GM19099 (cell line): ENCODE results near the gene TRIM52.

Experiments used
- POLR2A ChIP-seq: IDR thresholded peaks from 3 replicates; pipeline ENCODE4 v1.6.1; 2011; ENCODE audit warnings: low read depth; ENCODE audit not compliant: insufficient read length; ENCODE audit errors: extremely low read depth

The TRIM52 gene

DNA sequence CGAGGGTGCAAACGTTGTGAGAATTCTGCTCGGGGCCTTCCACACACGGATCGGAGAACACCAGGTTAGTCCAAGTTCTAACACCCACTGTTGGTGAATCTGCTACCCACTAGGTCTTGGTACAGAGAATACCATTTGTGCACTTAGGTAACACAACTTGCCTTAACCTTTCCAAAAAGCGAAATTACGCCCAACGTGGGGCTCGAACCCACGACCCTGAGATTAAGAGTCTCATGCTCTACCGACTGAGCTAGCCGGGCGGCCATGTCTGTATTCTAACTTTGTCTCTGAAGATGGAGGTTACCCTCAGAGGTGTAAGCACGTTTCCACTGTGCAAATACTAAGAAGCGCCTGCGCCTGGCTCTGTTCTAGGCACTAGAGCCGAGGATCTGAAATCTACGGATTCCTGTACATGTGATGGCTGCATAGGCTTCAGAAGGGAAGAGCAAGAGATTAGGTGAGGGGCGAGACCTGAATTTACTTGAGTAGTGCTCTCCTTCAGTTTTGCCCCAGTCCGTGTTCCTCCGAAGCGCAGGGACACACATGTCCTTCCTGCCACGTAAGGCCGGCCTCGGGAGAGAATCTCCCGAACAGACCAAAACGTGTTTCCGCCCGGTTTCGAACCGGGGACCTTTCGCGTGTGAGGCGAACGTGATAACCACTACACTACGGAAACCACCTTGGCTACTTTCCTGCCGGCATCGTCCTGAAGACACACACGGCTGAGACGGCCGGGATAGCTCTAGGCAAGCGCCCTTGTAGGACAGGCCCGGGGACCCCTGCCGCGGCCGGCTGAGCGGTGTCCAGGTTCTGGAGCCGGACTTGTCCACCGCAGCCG lies 38.9 kb downstream of the TRIM52 start:
- no peak for TF ChIP-seq POLR2A

DNA sequence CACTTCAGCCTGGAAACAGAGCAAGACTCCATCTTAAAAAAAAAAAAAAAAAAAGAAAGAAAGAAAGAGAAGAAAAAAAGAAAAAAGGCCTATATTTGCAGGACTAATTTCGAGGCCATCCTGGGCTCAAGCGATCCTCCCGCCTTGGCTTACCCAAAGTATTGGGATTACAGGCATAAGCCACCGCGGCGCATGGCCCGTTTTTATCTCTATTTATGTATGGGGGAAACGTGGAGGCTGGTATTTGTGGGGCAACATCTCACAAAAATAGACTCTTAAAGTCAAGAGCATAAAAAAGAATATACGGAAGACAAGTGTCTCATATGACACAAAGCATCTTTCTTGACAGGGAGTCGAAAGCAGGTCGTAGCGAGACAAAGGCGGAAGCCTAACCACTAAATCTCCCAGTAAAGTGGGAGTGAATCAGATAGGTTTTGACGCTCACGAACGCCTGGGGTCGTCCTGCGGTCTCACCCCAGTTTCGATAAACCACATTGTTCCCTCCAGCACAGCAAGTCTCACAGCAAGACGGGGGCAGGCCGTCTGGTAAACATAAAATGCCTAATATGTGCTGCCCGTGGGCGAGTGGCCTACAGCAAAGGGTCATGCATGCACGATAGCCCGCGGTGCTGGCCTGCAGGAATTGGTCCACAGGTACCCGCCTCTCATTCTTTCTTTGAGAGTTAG lies 39.7 kb downstream of the TRIM52 start:
- no peak for TF ChIP-seq POLR2A

DNA sequence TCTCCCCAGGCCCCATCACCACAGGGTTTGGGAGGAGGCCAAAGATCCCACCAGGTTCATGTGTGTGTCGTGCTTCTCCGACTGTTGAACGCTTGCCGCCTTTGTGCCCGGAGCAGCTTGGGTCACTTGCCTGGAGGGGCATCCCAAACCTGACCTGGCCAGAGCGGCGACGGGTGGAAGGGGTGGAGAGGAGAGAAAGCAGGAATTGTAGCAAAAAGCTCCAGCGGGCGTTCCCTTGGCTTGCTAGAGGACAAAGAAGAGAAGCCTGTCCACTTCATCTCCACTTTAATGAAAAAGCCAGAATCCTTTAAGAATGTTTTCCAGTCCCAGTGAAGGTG lies 40.8 kb downstream of the TRIM52 start:
- TF ChIP-seq POLR2A = no peak

DNA sequence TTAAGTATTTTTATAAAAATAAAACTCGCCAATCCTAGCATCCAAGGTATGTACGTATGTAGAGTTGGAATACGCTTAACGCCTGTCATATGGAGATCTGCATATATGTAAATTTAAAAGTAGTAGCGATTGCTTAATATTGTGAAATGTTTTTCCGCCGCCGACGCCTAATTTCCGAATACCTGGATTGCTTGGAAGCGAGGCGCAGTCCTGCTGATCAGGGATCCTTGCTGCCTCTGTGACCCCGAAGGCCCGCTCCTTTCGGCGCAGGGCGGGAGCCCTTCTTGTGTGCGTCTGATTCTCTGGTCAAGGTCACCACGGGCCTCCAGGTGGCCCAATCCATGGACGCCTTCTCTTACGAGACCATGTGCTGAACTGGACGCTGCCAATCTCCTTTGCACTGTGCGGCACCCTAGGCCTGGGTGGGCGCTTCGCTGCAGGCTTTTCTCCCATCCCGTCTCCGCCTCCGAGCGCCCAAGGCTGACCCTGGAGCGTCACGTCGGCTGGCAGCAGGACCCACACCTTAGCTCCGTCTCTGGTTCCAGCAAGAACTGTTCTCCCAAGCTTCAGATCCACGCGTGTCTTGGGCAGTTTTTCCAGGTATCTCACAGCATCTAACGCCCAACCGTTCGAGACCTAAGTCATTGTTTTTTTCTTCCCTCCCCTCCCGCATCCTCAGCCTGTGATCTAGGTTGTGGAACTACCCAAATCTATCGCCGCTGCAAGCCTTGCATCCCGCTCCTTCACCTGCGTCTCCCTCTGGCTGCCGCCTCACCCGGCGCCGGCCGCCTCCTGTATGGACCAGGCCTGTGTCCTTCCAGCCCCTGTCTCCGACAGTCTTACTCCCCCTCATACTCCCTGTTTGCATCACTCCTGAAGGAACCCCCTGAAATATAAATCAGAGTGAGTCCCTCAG lies 41.4 kb downstream of the TRIM52 start:
- no peak for TF ChIP-seq POLR2A

DNA sequence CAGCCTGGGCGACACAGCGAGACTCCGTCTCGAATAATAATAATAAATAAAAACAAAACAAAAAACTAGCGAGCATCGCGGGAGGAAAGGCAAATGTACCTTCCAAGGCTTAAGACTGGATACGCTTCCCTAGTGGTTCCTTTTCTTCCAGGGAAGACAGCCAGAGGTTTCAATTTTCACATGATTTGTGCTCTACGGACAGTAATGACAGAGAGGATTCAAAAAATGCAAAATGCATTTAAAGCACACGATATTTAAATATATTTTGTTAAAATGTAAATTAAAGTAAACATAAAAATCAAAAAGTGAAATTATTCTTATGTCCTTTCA lies 42.2 kb downstream of the TRIM52 start:
- TF ChIP-seq POLR2A = no peak

DNA sequence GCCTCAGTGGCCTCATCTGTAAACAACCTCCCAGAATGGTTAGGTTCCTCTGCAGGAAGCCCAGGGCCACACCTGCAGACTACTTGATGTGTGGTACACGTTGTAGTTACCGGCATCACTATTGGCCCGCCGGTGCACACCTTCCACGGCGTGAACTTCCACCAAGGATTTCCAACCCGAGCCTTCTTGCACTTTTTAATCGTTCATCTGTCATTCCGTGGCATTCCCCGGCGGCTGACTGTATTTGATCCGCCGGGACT lies 43.2 kb downstream of the TRIM52 start:
- no peak for TF ChIP-seq POLR2A

DNA sequence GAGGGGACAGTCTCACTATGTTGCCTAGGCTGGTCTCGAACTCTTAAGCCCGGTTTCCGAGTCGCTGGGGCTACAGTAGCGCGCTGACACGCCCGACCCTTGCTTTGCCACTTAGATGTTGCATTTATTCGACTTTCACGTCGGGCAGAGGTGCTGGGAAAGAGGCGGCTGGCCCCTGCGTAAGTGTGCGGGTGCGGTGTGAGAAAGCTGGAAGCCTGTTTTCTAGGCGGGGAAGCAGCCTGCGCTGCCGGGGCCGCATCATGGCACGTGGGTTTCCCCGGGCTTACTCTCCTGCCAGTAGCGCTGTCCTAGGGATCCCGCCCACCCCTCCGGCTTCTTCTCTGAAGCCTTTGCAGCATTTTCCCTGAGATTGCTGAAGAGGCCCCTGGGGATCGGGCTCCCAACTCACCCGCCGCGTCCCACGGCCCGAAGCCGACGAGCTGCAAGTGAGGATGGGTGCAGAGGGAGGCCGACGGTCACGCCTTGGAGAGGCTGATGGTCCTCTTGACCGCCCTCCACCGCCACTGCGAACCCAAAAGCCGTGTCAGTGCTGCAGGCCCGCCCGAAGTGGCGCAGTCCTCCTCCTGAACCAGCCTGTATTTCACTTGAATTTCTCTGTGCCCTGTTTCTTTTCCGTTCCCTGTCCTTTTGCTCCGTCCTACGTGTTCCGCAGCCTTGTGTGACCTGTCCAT lies 43.7 kb downstream of the TRIM52 start:
- TF ChIP-seq POLR2A = no peak

DNA sequence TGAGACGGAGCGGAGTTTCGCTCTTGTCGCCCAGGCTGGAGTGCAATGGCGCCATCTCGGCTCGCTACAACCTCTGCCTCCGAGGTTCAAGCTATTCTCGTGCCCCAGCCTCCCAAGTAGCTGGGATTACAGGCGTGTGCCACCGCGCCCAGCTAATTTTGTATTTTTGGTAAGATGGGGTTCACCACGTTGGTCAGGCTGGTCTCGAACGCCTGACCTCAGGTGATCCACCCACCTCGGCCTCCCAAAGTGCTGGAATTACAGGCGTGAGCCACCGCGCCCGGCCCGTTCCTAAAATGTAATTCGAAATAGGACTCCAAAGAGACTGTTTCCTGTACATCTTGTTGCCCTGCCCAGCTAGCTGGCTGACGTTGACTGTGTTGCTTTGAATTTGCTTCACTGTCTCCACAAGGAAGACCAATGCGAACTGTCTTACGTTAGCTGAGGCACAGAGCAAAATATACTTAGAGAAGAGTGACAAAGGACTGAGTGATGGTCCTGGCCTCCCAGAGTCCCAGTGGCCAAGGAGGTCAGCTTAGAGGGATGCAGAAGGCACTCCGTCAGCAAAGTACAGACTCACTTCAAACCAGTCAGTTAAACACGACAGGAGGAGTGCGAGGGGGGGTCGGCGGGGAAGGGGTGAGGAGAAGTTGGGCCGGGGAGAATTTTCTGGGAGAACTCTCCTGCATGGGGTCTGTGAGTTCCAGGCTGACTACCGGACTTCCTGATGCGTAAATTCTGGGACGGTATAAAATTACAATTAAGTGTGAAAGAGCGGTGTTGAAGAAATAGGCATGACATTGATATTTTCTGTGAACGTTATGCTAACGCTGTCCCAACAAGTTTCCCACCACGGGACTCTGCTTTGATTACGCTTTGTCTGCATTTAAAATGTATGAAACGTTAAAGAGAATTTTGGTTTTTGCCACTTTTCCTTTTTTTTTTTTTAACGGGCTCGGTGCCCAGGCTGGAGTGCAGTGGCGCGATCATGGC lies 44.6 kb downstream of the TRIM52 start:
- TF ChIP-seq POLR2A = no peak

DNA sequence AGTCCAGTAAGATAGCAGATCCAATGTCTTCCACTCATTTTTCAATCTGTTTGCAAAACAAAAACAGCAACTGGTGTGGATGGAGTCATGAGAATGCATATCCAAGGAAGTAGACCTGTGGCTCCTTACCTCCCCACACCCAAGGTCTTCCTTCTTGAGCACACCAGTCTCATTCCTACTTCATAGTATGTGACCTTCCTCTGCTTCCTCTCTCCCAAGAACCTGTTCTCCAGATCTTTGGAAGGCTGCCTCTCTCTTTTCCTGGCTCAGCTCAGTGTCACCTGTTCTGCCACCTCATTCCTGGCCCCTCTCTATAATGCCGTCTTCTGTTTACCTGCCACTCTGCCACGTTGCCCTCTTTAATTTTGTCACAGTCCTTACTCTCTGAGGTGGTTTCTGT lies 48.0 kb downstream of the TRIM52 start:
- no peak for TF ChIP-seq POLR2A

DNA sequence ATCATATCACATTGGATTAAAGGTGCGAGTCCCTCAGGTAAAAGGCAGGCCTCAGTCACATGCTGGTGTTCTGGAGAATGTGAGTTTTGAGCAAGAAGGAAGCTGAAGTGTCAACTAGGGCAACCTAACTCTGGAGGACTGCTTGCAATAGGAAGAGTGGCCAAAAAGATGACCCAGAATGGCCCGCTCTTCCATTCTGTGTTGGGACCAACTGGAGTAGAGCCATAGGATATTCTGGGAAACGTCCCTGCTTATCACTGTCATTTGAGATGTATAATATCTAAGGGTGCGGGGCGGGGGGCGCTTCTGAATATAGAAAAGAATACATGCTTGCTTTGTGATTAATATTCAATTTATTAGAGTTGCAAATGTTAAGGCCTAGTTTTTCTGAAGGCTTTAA lies 48.9 kb downstream of the TRIM52 start:
- no peak for TF ChIP-seq POLR2A

DNA sequence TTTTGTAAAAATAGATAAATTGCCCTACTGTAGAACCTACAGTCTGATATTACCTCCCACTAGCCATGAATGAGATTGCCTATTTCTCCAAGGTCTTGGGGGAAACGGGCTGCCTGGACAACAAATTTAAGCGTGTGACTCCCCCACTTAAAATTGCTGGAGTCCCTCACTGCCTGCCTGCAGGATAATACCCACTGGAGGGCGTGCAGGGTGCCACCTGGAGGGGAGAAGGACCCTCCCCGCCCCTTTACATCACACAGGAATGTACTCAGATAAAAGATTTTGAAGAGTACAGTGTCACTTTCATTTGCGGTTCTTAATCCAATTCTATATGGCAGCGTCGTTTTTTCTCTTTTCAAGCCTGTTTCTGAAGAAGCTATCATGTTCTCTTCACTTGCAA lies 49.7 kb downstream of the TRIM52 start:
- TF ChIP-seq POLR2A = no peak

DNA sequence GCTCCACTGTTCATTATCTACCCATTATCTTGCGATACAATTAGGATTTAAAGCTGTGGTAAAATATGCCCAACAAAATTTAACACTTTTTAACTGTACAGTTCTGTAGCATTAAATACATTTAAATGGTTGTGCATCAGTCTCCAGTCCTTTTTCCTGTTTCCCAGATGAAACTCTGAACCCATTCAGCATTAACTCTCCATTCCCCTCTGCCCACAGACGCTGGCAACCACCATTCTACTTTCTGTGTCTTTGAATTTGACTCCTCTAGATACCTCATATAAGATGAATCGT lies 53.0 kb downstream of the TRIM52 start:
- no peak for TF ChIP-seq POLR2A

DNA sequence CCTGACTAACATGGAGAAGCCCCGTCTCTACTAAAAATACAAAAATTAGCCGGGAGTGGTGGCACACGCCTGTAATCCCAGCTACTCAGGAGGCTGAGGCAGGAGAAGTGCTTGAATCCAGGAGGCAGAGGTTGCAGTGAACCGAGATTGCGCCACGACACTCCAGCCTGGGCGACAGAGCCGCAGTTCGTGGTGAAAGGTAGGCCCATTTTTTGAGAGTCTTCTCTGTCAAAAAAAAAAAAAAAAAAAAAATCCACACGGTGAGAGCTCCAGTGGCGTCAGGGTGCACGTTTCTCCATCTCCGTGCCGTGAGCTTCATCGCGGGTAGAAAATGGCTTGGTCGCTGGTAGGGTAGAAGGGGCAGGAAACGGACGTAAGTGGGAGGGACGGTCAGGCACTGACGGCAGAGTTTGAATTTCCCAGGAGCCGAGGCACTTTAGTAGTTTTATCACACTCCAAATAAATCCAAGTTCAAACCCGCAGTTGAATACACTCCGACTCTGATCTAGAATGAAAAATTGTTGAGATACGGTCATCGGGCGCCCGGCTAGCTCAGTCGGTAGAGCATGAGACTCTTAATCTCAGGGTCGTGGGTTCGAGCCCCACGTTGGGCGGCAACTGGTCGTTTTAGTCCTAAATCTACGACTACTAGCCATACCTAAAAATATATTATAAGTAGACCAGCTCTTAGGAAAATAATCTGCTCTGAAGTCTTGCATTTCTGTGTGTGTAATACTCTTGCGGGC lies 53.6 kb downstream of the TRIM52 start:
- TF ChIP-seq POLR2A = no peak

DNA sequence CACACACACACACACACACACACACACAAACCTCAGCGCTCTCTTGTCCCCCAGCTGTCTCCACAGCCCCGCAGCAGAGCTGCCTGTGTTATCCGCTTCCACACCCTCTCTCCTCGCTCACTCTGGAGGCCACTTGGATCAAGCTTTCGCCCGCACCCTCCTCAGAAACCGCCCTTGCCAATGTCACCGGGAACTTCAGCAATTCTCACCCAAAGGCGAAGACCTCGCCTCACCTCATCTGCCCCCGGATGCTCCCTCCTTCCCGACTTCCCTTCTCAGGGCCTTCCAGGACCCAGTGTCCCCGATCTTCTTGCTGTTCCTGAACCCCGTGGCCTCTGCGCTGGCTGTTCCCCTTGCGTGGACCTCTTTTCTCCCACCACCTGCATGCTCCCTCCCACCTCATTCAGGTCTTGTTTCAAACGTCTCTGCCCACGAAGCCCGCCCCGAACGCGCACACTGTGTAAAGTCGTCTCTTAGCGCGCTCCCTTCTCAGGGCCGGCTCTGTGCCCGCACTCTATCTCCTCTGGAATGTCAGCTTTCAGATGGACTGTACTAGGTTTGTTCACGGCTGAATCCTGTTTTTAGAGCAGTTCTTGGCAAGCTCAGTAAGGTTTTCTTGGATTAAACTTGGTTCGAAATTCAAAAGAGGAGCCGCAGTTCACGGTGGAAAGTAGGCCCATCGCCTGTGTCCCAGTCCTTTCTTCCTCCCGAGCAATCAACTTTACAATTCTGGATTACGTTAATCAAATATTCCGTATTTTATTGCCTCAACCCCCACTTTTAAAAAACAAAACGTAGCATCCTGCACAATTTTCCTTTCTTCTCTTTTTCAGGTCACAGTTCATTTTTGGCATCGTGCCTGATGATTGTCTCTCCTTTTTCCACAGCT lies 54.9 kb downstream of the TRIM52 start:
- no peak for TF ChIP-seq POLR2A
